Psoas muscle (tissue), 8 donors: ENCODE data around the gene KRT5. TPM values are rescaled to one million over a fixed set of nuclear protein-coding genes. Genes with fewer than 3 reads are reported as not detected.
"Not testable (repeated sequence)": the region's sequence is repeated elsewhere in the genome, so short reads cannot be mapped to it uniquely, and the experiment has no call there.

ENCODE experiments used
- ATAC-seq, 4 donors: fragments of 200-7000 bp; cut with Tn5 transposase; one replicate each; pipeline ENCODE4 v1.9.1; 2020; ENCODE audit warnings: moderate library complexity in 3 of 4, mild to moderate bottlenecking in 2 of 4
- DNase-seq, 2 donors: peaks; one replicate each; pipeline ENCODE4 v3.0.0-alpha.2; 2020
- H3K27ac ChIP-seq: fragments of 200-600 bp; one replicate; pipeline ENCODE4 v1.8.0; 2022
- H3K27me3 ChIP-seq, 3 donors: fragments of 200-600 bp in 1 of 3; one replicate each; pipeline versions ENCODE4 v1.6.1 to v1.8.0; 2013 to 2022; ENCODE audit warnings: low read length in 2 of 3, mild to moderate bottlenecking in 2 of 3, moderate library complexity in 1 of 3; ENCODE audit not compliant: insufficient read depth in 3 of 3
- H3K36me3 ChIP-seq, 2 donors: fragments of 200-600 bp in 1 of 2; one replicate each; pipeline versions ENCODE4 v1.6.1 to v1.8.0; 2013 to 2022; ENCODE audit warnings: low read depth in 1 of 2, mild to moderate bottlenecking in 1 of 2, moderate library complexity in 1 of 2; ENCODE audit not compliant: insufficient read depth in 1 of 2
- H3K4me1 ChIP-seq: fragments of 200-600 bp; one replicate; pipeline ENCODE4 v1.8.0; 2022
- H3K4me3 ChIP-seq: fragments of 200-600 bp; one replicate; pipeline ENCODE4 v1.8.0; 2022; ENCODE audit warnings: mild to moderate bottlenecking
- H3K9me3 ChIP-seq: fragments of 200-600 bp; one replicate; pipeline ENCODE4 v1.8.0; 2022
- WGBS, 3 donors: extraction: QIAGEN DNeasy Blood & Tissue Kit; methylation state at CpG; one replicate each; pipeline versions ENCODE4 v1.1.6 to v1.1.7; 2013; 5-methylcytosine and 5-hydroxymethylcytosine counted together
- intact Hi-C, 2 donors: fragments of 100-400 bp; cut with DNase I; formaldehyde crosslinking; loops; one replicate each; pipeline versions ENCODE4 v1.11.0 to v1.14.2; 2022
- polyA plus RNA-seq, 3 donors: library from polyadenylated mRNA; stranded (reverse); fragments of 200-250 nt; gene quantifications; one replicate each; pipeline ENCODE4 v1.2.3, GENCODE V29; 2013
- total RNA-seq, 4 donors: library from RNA; stranded (reverse); fragmentation: NEBNext Ultra II Directional in 2 of 4; extraction: Animal tissue kit (Norgen Biotek cat#: 25700) in 2 of 4; gene quantifications; one replicate each; pipeline versions ENCODE4 v1.2.1 to v1.2.4, GENCODE V29; 2021 to 2023
- TF ChIP-seq, protein P1 (sequence below): fragments of 200-600 bp; IDR thresholded peaks from one replicate; pipeline ENCODE4 v1.8.0; 2022; ENCODE audit warnings: antibody characterized with exemption
- donor health status: healthy with polysubstance abuse.
- donor health status: DM: no; HTN: no; CAD: no; lungs with moderate emphysema.
- donor health status: Bipolar disorder and iron deficiency.
- donor health status: healthy.
- donor health status: DM: yes; HTN: yes; CAD: no.
- donor health status: DM: no; HTN: no; CAD: no.
- donor health status: DM: no; HTN: no; CAD: no.
- donor health status: DM: yes; HTN: yes; CAD: no.

Gene KRT5
- total and polyA plus RNA-seq, 7 donors = 0.21 to 1.4 (median 0.73) TPM; not detected in 1

DNA sequence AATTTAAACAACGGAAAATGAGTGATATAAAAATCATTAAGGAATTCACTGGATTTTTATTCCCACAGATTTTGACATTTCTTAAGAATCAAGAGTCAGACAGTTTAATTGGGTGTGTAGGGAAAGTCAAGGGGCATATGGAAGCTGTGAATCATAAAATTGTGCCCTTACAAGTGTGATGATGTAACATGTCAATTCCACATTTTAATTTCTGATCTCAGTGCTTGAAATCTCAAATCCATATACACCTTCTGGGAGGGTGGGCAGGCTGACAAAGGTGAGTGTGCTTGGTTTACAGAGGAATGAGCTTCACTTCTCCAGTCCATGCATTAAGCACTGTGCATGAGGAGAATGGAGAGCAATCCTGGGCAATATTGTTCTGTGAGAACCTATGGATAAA lies 26.1 kb downstream of the KRT5 start:
- no peak overlapping the region for H3K27ac ChIP-seq
- H3K9me3 ChIP-seq = no peaks in the 10 kb centered on the region
- H3K4me1 ChIP-seq = no peaks in the 10 kb centered on the region
- WGBS, 3 donors = 76 to 92% (median 91%) methylated on average over 1 of the region's 1 CpG
- ATAC-seq (no peak), DNase-seq (no peak)
- TF ChIP-seq, protein P1, sequence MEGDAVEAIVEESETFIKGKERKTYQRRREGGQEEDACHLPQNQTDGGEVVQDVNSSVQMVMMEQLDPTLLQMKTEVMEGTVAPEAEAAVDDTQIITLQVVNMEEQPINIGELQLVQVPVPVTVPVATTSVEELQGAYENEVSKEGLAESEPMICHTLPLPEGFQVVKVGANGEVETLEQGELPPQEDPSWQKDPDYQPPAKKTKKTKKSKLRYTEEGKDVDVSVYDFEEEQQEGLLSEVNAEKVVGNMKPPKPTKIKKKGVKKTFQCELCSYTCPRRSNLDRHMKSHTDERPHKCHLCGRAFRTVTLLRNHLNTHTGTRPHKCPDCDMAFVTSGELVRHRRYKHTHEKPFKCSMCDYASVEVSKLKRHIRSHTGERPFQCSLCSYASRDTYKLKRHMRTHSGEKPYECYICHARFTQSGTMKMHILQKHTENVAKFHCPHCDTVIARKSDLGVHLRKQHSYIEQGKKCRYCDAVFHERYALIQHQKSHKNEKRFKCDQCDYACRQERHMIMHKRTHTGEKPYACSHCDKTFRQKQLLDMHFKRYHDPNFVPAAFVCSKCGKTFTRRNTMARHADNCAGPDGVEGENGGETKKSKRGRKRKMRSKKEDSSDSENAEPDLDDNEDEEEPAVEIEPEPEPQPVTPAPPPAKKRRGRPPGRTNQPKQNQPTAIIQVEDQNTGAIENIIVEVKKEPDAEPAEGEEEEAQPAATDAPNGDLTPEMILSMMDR = no peak
- intact Hi-C loops = no loop called here
- peaks cover 0 to 19% (median 1%) of the 10 kb centered on the region in 3 donors for H3K27me3 ChIP-seq
- H3K4me3 ChIP-seq = no peak overlapping the region
- H3K36me3 ChIP-seq = no peaks in the 10 kb centered on the region

DNA sequence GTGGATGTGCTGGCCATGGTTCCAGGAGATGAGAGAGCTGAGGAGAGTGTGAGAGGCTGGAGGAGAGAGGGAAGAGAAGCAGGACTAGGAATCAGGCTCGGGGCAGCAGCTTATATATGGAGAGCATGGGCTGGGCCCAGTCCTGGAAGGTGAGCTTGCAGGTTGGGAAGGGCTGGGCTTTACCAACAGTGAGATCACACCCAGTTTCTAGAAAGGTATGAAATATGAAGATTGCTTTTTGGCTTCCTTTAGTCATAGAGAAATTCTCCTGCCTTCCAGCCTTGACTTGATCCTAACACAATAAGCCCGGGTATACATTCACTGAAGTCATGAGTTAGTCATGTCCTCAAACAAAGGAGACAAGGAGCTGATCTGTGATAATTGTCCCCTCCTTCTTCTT lies 27.0 kb downstream of the KRT5 start, which contains the start of gene KRT6A:
TSS of gene KRT6A (minus strand) at position 86 of the 400 bp plus-strand sequence. CDS start at position 17, 69 bp downstream.
- no peak for DNase-seq
- 89 to 97% (median 92%) methylated on average over 2 of the region's 2 CpGs for WGBS, 3 donors
- H3K4me3 ChIP-seq = no peak within 1 kb of the TSS
- H3K27me3 ChIP-seq = peaks cover 0 to 19% (median 1%) of the 10 kb centered on the region in 3 donors
- ATAC-seq = no peak
- H3K9me3 ChIP-seq = no peaks in the 10 kb centered on the region
- H3K27ac ChIP-seq = no peak within 1 kb of the TSS
- TF ChIP-seq, protein P1 = no peak
- H3K36me3 ChIP-seq = no peaks in the 10 kb centered on the region
- H3K4me1 ChIP-seq = no peaks in the 10 kb centered on the region
- intact Hi-C loops = no loop called here

DNA sequence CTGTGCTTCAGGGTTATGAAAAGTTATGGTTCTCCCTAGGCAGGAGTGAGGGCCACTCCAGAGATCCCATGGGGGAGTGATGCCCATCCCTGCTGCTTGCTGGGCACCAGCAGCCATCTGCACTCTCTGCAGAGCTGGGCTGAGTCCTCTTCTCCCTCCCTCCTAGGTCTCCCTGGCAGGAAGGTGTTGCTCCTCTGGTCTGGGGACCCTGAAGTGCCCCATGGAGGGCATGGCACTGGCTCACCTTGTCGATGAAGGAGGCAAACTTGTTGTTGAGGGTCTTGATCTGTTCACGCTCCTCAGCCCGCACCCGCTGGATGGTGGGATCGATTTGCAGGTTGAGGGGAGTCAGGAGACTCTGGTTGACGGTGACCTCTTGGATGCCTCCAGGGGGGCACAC lies 27.8 kb downstream of the KRT5 start:
- H3K9me3 ChIP-seq, H3K27ac ChIP-seq, H3K36me3 ChIP-seq, intact Hi-C loops, ATAC-seq, H3K4me1 ChIP-seq, DNase-seq, H3K4me3 ChIP-seq: not testable (repeated sequence)
- H3K27me3 ChIP-seq = peaks cover 0 to 19% (median 3%) of the 10 kb centered on the region in 3 donors
- WGBS, 3 donors = 90 to 94% (median 93%) methylated on average over 1 to 6 of the region's 6 CpGs

DNA sequence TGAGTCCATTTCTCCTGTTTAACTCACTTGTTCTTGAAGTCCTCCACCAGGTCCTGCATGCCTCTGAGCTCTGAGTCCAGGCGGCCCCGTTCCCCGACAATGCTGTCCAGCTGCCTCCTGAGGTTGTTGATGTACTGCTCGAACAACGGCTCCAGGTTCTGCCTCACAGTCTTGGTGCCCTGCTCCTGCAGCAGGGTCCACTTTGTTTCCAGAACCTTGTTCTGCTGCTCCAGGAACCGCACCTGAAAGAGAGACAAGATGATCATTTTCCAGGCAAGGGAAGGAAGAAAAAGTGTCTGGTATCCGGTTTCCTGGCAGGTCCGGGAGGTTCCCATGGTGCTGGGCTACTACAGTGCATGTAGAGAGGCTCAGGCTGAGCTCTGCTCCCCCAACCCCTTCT lies 28.7 kb downstream of the KRT5 start:
- 73 to 80% (median 80%) methylated on average over 8 of the region's 8 CpGs for WGBS, 3 donors
- H3K27ac ChIP-seq, ATAC-seq, DNase-seq, H3K9me3 ChIP-seq, H3K4me1 ChIP-seq, intact Hi-C loops, H3K4me3 ChIP-seq, H3K36me3 ChIP-seq: not testable (repeated sequence)
- H3K27me3 ChIP-seq = peaks cover 0 to 19% (median 3%) of the 10 kb centered on the region in 3 donors

DNA sequence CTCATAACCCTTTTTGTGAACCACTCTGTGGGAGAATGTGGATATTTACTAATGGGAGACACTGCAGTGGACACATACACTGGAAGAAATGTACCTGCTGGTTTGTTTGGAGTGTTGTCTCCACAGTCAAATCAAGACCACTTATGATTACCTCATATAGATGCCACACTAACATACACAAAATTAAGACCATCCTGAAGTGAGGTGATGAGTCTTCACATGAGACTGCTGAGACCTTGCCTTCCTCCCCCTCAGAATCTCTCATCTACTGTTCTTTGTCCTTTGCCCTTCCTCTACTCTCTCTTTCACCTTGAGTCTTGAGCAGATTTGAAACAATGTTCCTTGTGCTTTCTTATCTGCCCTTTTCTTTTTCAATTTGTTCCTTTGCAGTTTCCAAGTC lies 31.5 kb downstream of the KRT5 start:
- TF ChIP-seq, protein P1 = no peak
- Histone ChIP-seq H3K4me1 (no peaks in the 10 kb centered on the region), H3K9me3 (no peaks in the 10 kb centered on the region), H3K27ac (no peak overlapping the region), H3K27me3 (peaks cover 0 to 18% (median 3%) of the 10 kb centered on the region in 3 donors), H3K36me3 (no peaks in the 10 kb centered on the region), H3K4me3 (no peak overlapping the region)
- ATAC-seq (no peak), DNase-seq (no peak)
- intact Hi-C loops = no loop called here

DNA sequence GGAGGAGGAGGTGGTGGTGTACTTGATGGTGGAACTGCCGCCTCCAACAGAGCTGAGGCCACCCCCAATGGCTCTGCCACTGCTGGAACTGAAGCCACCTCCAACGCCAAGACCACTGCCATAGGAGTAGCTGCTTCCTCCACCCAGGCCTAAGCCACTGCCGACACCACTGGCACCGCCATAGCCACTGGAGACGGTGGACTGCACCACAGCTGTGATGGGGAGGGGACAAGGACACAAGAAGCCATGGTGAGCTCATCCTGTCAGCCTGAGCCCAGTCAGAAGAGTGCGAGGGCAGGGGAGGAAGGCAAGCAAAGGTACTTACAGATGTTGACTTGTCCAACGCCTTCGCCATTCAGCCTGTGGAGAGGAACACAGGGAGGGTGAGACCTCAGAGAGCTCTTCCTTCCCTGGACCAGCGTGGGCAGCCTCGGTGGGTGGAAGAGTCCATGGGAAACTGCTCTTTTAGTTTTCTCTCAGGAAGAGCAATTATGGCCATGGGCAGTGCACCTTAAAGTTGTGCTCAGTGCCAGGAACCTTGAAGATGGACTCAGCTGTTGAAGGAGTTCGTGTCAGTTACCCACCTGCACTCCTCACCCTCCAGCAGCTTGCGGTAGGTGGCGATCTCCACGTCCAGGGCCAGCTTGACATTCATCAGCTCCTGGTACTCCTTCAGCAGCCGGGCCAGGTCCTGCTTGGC lies 32.3 kb downstream of the KRT5 start:
- H3K4me3 ChIP-seq, H3K9me3 ChIP-seq, ATAC-seq, H3K27ac ChIP-seq, H3K4me1 ChIP-seq, DNase-seq, intact Hi-C loops, H3K36me3 ChIP-seq: not testable (repeated sequence)
- 73 to 74% (median 73%) methylated on average over 13 to 15 of the region's 15 CpGs for WGBS, 3 donors
- H3K27me3 ChIP-seq = peaks cover 0 to 16% (median 3%) of the 10 kb centered on the region in 3 donors
